ENCODE data around the gene RARRES1. TPM values are rescaled to one million over a fixed set of nuclear protein-coding genes. Genes with fewer than 3 reads are reported as not detected.
A peak's percentile ranks its signal among the peaks of the same experiment; 100 is the strongest.

RARRES1 gene
- total and polyA plus RNA-seq, 2 experiments from 2014 or later: 0.10 to 0.82 TPM

- H3K27ac Mint-ChIP-seq: peak within 1 kb of the TSS; percentile 91
- Histone ChIP-seq H4K20me1 (replicated peaks; ENCODE audit: insufficient read depth) (no peaks in the 10 kb centered on the region; the same call in 1 of the 2 replicates), H3K27ac (ENCODE audit: low read depth) (peak within 1 kb of the TSS; percentile 88), H3K79me2 (replicated peaks; ENCODE audit: insufficient read depth) (no peaks in the 10 kb centered on the region), H3K27me3 (ENCODE audit: insufficient read depth) (no peaks in the 10 kb centered on the region), H3K4me3 (peak within 1 kb of the TSS; percentile 77), H3K4me2 (peak within 1 kb of the TSS; percentile 83), H3K9me2 (ENCODE audit: insufficient read depth) (no peaks in the 10 kb centered on the region), H2AFZ (peak within 1 kb of the TSS; percentile 87; the same call in 1 of the 2 replicates), H3K36me3 (ENCODE audit: insufficient read depth) (no peaks in the 10 kb centered on the region), H3F3A (replicated peaks; ENCODE audit: low read depth) (no peaks in the 10 kb centered on the region), H3K4me1 (ENCODE audit: insufficient read depth) (peaks cover 11% of the 10 kb centered on the region)
- peaks cover 4% of the 10 kb centered on the region for H3K27me3 Mint-ChIP-seq (ENCODE audit: insufficient read depth, low read depth, poor library complexity)
- peaks cover 1% of the 10 kb centered on the region; the same call in 2 of the 3 replicates for H3K36me3 Mint-ChIP-seq (ENCODE audit: low read depth)
- H3K9me3 Mint-ChIP-seq: no peaks in the 10 kb centered on the region
- DNase-seq (ENCODE audit: low spot score) (peak; percentile 97), ATAC-seq (peak; percentile 99)
- no peak for TF ChIP-seq STAT1 (IDR thresholded peaks at IDR 0.05; ENCODE audit: unreplicated experiment)
- peak; percentile 64 for TF ChIP-seq POLR2AphosphoS5 (IDR thresholded peaks at IDR 0.05; ENCODE audit: low read depth)
- no peak for TF ChIP-seq ETS1 (IDR thresholded peaks at IDR 0.05)
- TF ChIP-seq EZH2phosphoT487 (IDR thresholded peaks at IDR 0.05; ENCODE audit: unreplicated experiment): no peak
- TF ChIP-seq EZH2 (IDR thresholded peaks at IDR 0.05; ENCODE audit: low read depth, unreplicated experiment): no peak
- peak; percentile 61 to 80 for TF ChIP-seq CTCF (conservative IDR thresholded peaks at IDR 0.05; ENCODE audit: low read depth in 2 of 2)
- TF ChIP-seq REST (IDR thresholded peaks at IDR 0.05; ENCODE audit: unreplicated experiment): no peak
- 0 out of 2 replicates have a peak, but pooled peaks have one; percentile 23 for TF ChIP-seq CREB1 (CRISPR knock-in tag; IDR thresholded peaks at IDR 0.05; ENCODE audit: low read depth)
- peaks cover 12% of the 10 kb centered on the region; the same call in 2 of the 3 replicates for H3K4me1 Mint-ChIP-seq
- H3K4me3 Mint-ChIP-seq: peak within 1 kb of the TSS; percentile 74
Measured at GRCh38 chr3:158672215-158673176, 59.8 kb downstream of the RARRES1 start, which contains the start of gene LXN. Gene LXN (minus strand): TSS chr3:158672648. CDS start chr3:158672478, 170 bp downstream.

Data from GM23338 (cell line).